ENCODE data around the gene ZBTB20.

DNA sequence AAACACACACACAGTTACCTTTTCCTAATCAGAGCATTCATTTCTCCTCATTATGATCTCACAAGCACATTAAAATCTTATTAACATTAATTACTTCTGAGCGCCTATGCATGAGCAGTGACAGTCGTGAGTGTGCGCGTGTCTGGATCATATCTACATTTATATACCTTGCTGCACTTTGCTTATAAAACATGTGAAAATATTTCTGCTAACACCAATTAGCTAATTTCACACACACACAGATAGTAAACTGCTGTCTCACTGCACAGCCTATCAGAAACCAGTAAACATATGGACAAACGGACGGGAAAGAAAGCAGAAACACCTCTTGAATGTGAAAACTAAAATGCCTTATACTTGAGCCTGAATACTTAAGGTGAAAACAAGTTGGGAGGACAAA, 64.8 kb downstream of the ZBTB20 start:
- TF ChIP-seq, protein P1, sequence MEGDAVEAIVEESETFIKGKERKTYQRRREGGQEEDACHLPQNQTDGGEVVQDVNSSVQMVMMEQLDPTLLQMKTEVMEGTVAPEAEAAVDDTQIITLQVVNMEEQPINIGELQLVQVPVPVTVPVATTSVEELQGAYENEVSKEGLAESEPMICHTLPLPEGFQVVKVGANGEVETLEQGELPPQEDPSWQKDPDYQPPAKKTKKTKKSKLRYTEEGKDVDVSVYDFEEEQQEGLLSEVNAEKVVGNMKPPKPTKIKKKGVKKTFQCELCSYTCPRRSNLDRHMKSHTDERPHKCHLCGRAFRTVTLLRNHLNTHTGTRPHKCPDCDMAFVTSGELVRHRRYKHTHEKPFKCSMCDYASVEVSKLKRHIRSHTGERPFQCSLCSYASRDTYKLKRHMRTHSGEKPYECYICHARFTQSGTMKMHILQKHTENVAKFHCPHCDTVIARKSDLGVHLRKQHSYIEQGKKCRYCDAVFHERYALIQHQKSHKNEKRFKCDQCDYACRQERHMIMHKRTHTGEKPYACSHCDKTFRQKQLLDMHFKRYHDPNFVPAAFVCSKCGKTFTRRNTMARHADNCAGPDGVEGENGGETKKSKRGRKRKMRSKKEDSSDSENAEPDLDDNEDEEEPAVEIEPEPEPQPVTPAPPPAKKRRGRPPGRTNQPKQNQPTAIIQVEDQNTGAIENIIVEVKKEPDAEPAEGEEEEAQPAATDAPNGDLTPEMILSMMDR (conservative IDR thresholded peaks at IDR 0.05 in 1 of 2, IDR thresholded peaks at IDR 0.05 in 1 of 2; ENCODE audit: low read depth in 1 of 2, low read length in 2 of 2) = no peak
- no peak for TF ChIP-seq EZH2 (IDR thresholded peaks at IDR 0.05; ENCODE audit: low read length, missing control alignments)
